Measurements from ENCODE around the gene TMPRSS4. TPM values are rescaled to one million over a fixed set of nuclear protein-coding genes. Genes with fewer than 3 reads are reported as not detected.
A peak's percentile ranks its signal among the peaks of the same experiment; 100 is the strongest.

TMPRSS4 gene
- polyA plus RNA-seq, 1 donor from 2014 or later = not detected

DNA sequence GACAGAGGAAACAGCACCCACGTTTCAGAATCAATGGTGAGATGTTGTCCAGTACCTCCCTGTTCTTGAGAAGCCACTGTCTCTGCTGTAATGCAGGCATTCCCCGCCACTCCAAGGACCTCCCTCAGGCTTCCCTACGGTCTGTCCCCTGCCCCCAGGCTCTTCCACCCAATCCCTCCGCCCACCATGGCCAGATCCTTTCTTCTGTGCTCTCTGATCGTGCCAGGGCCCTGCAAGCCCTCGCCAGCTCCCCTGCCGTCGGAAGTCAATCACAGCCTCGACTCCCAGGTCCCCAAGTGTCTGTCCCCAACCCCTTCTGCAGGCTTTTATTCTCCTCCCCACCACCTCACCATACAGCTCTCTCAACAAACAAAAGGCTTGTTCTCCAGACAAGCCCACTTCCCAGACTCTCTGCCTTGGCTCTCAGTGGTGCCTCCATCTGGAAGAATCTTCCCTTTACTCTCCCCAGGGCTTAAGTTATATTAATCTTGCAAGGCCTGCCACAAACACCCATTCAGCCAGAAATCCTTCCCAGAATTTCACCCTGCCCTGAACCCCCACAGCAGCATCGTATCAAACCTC lies 62.1 kb downstream of the TMPRSS4 start:
- H3K9me3 Mint-ChIP-seq = no peaks in the 10 kb centered on the region
- no peaks in the 10 kb centered on the region for H3K36me3 Mint-ChIP-seq
- no peak overlapping the region for H3K4me3 Mint-ChIP-seq
- peaks cover 0 to 1% (median 0%) of the 10 kb centered on the region in 3 donors for H3K4me1 Mint-ChIP-seq
- no peak overlapping the region for H3K27ac Mint-ChIP-seq
- H3K27me3 Mint-ChIP-seq = peaks cover 47% of the 10 kb centered on the region

- no peaks in the 10 kb centered on the region for H3K9me3 Mint-ChIP-seq
- H3K4me3 Mint-ChIP-seq = no peak overlapping the region
- H3K27me3 Mint-ChIP-seq = peaks cover 50% of the 10 kb centered on the region
- H3K36me3 Mint-ChIP-seq = no peaks in the 10 kb centered on the region
- no peak overlapping the region for H3K27ac Mint-ChIP-seq
- peaks cover 0 to 1% (median 0%) of the 10 kb centered on the region in 3 donors for H3K4me1 Mint-ChIP-seq
These were observed 62.7 kb downstream of the TMPRSS4 start for GRCh38 chr11:118139578-118139977.

GRCh38 chr11:118142081-118142480 lies 65.2 kb downstream of the TMPRSS4 start:
- Mint-ChIP-seq H3K4me3 (no peak overlapping the region), H3K36me3 (no peaks in the 10 kb centered on the region), H3K4me1 (peaks cover 0 to 4% (median 3%) of the 10 kb centered on the region in 3 donors), H3K27me3 (peaks cover 53% of the 10 kb centered on the region), H3K9me3 (no peaks in the 10 kb centered on the region), H3K27ac (peak overlapping the region in 1 of 3 donors; percentile 51)

GRCh38 chr11:118142809-118143208 lies 65.9 kb downstream of the TMPRSS4 start:
- H3K36me3 Mint-ChIP-seq = peaks cover 3% of the 10 kb centered on the region
- peaks cover 53% of the 10 kb centered on the region for H3K27me3 Mint-ChIP-seq
- peaks cover 0 to 4% (median 3%) of the 10 kb centered on the region in 3 donors for H3K4me1 Mint-ChIP-seq
- no peak overlapping the region for H3K27ac Mint-ChIP-seq
- H3K4me3 Mint-ChIP-seq = no peak overlapping the region
- H3K9me3 Mint-ChIP-seq = no peaks in the 10 kb centered on the region

DNA sequence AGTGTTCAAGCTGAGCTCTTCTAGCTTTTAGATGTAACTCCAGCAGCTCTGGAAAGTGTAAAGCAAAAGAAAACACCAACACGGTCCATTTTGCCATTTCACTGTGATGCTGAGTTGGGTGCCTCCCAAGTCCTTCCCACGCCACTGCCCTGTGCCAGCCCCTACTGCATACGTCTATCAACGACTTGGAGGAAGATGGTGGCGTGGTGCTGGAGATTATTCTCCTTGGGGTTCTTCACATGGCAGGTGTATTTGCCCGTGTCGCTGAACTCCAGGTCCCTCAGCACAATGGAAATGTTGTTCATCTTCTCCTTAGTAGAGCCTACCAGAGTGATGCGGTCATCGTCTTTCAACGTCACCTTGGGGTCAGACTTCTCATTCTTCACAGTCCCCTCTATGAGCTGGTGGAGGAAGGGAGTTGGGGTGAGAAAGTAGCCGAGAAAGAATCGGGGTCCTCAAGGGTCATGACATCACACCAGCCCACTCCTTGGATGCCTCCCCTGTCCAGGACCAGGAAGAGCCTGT lies 66.8 kb downstream of the TMPRSS4 start:
- peaks cover 0 to 4% (median 3%) of the 10 kb centered on the region in 3 donors for H3K4me1 Mint-ChIP-seq
- H3K27ac Mint-ChIP-seq = no peak overlapping the region
- peaks cover 53% of the 10 kb centered on the region for H3K27me3 Mint-ChIP-seq
- H3K9me3 Mint-ChIP-seq = no peaks in the 10 kb centered on the region
- H3K36me3 Mint-ChIP-seq = peaks cover 3% of the 10 kb centered on the region
- no peak overlapping the region for H3K4me3 Mint-ChIP-seq

- Mint-ChIP-seq H3K27me3 (peaks cover 49% of the 10 kb centered on the region), H3K4me1 (peaks cover 0 to 4% (median 3%) of the 10 kb centered on the region in 3 donors), H3K36me3 (peaks cover 3% of the 10 kb centered on the region), H3K4me3 (peak overlapping the region in 3 of 4 donors; percentile 73 to 84 (median 83)), H3K9me3 (no peaks in the 10 kb centered on the region), H3K27ac (no peak overlapping the region)
These were observed 67.7 kb downstream of the TMPRSS4 start for GRCh38 chr11:118144301-118145268.

- H3K4me1 Mint-ChIP-seq = peaks cover 0 to 4% (median 3%) of the 10 kb centered on the region in 3 donors
- peak overlapping the region; percentile 73 to 89 (median 85) for H3K4me3 Mint-ChIP-seq
- H3K9me3 Mint-ChIP-seq = no peaks in the 10 kb centered on the region
- peaks cover 3% of the 10 kb centered on the region for H3K36me3 Mint-ChIP-seq
- H3K27me3 Mint-ChIP-seq = peaks cover 44% of the 10 kb centered on the region
- no peak overlapping the region for H3K27ac Mint-ChIP-seq
These were observed 68.7 kb downstream of the TMPRSS4 start for GRCh38 chr11:118145285-118146227.

GRCh38 chr11:118146554-118146953 lies 69.7 kb downstream of the TMPRSS4 start:
- H3K4me1 Mint-ChIP-seq = peaks cover 0 to 4% (median 3%) of the 10 kb centered on the region in 3 donors
- H3K36me3 Mint-ChIP-seq = peaks cover 3% of the 10 kb centered on the region
- peak overlapping the region; percentile 48 to 87 (median 70) for H3K4me3 Mint-ChIP-seq
- no peaks in the 10 kb centered on the region for H3K9me3 Mint-ChIP-seq
- H3K27me3 Mint-ChIP-seq = peaks cover 45% of the 10 kb centered on the region
- H3K27ac Mint-ChIP-seq = no peak overlapping the region

DNA sequence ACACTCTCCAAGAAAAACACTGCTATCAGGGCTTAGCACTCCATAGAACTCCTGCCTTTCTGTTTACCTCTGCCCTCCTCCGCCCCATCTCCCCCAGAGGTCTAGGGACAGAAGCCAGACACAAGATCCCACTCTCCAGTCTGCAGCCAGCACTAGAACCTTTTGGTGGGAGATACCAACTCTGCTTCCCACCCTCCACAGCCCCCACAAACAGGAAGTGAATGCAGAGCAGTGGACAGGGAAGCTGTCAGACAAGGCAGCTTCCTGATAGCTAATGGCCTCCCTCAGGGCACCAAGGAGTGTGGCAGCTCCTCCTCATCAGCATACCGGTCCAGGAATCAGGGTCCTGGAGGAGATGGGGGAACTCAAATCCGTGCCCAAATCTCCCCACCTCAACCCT lies 70.6 kb downstream of the TMPRSS4 start:
- Mint-ChIP-seq H3K27me3 (peaks cover 41% of the 10 kb centered on the region), H3K4me3 (peak overlapping the region in 2 of 4 donors; percentile 34 to 39), H3K9me3 (no peaks in the 10 kb centered on the region), H3K36me3 (peaks cover 3% of the 10 kb centered on the region), H3K27ac (no peak overlapping the region), H3K4me1 (peaks cover 0 to 4% (median 3%) of the 10 kb centered on the region in 3 donors)

GRCh38 chr11:118148240-118148639 lies 71.4 kb downstream of the TMPRSS4 start:
- H3K27ac Mint-ChIP-seq = no peak overlapping the region
- peaks cover 34% of the 10 kb centered on the region for H3K27me3 Mint-ChIP-seq

DNA sequence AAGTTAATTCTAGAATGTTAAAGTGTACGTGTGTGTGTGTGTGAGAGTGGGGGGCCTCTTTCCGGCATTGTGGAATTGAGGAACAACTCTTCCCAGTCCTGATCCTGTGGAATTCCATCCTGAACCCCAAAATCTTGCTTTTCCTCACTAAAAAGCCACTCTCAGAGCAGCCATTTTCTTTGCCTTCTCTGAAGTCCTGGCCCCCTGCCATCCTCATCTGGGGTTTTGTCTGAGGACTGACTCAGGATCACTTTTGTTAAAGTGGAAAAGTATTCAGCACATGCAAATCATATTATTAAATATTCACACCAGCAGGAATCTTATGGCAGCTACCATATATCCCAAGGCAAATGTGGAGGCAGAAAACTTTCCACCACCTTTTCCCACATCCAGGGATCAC lies 72.0 kb downstream of the TMPRSS4 start:
- Mint-ChIP-seq H3K27ac (no peak overlapping the region), H3K4me1 (peaks cover 0 to 5% (median 3%) of the 10 kb centered on the region in 3 donors), H3K27me3 (peaks cover 36% of the 10 kb centered on the region), H3K9me3 (no peaks in the 10 kb centered on the region), H3K4me3 (peak overlapping the region in 1 of 4 donors; percentile 43), H3K36me3 (peaks cover 3% of the 10 kb centered on the region)

More at GRCh38 chr11:118148240-118148639, 71.4 kb downstream of the TMPRSS4 start:
- peaks cover 0 to 5% (median 3%) of the 10 kb centered on the region in 3 donors for H3K4me1 Mint-ChIP-seq
- no peaks in the 10 kb centered on the region for H3K9me3 Mint-ChIP-seq
- H3K4me3 Mint-ChIP-seq = peak overlapping the region in 1 of 4 donors; percentile 43
- peaks cover 3% of the 10 kb centered on the region for H3K36me3 Mint-ChIP-seq

DNA sequence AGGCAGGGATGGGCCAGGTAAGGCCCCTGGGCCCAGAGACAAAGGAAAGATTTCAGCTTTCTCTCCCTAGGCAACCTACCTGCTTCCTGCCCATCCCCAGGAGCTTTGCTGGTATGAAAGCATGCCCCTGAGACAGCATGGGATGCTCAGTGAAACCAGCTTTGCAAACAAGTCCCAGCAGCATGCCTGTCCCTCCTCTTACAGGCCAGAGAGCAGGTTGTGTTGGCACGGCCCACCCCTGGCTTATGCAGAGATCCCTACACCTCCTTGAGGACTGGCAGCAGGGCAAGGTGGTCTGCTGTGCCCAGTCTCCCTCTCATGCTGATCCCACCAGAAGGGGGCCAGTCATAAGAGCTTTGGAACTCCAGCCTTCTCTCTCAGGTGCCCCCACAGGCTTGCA lies 72.6 kb downstream of the TMPRSS4 start:
- Mint-ChIP-seq H3K9me3 (no peaks in the 10 kb centered on the region), H3K4me3 (no peak overlapping the region), H3K36me3 (peaks cover 3% of the 10 kb centered on the region), H3K27ac (no peak overlapping the region), H3K4me1 (peaks cover 0 to 7% (median 3%) of the 10 kb centered on the region in 3 donors), H3K27me3 (peaks cover 37% of the 10 kb centered on the region)

GRCh38 chr11:118151431-118151830 lies 74.6 kb downstream of the TMPRSS4 start:
- H3K4me1 Mint-ChIP-seq = peaks cover 0 to 5% (median under 1%) of the 10 kb centered on the region in 3 donors
- H3K36me3 Mint-ChIP-seq = peaks cover 3% of the 10 kb centered on the region
- peak overlapping the region in 1 of 4 donors; percentile 12 for H3K4me3 Mint-ChIP-seq
- H3K27ac Mint-ChIP-seq = no peak overlapping the region
- H3K9me3 Mint-ChIP-seq = no peaks in the 10 kb centered on the region
- peaks cover 38% of the 10 kb centered on the region for H3K27me3 Mint-ChIP-seq

DNA sequence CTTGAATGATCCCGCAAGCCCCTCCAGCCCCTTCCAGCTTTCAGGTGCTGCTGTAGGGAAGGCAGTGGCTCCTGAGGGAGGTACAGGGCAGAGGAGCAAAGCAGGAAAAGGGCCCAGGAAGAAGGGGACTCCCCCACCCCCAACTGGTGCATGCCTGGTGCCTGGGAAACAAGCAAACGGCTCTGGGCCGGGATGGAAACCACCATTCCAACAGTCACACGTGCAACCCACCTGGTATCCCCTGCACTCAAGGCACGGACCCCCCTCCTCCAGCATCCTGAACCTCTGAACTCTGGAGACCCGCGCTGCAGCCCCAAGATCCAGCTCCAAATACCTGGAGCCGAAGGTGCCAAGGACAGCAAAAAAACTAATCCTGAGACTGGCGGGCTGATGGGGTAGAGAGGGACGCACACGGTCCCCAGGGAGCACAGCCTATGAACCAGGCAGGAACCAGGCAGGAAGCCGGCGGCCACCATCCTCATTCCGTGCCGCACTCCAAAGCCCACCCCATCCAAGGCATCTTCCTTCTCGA lies 75.2 kb downstream of the TMPRSS4 start:
- Mint-ChIP-seq H3K4me3 (peak overlapping the region in 2 of 4 donors; percentile 37 to 65), H3K36me3 (peaks cover 3% of the 10 kb centered on the region), H3K4me1 (peaks cover 0 to 4% (median 0%) of the 10 kb centered on the region in 3 donors), H3K27ac (no peak overlapping the region), H3K9me3 (no peaks in the 10 kb centered on the region), H3K27me3 (peaks cover 42% of the 10 kb centered on the region)

Measured in IgD-negative memory B cell (primary cell).